Stimulated activated CD4-positive, alpha-beta T cell treated with anti-CD3 and anti-CD28 coated beads, Interleukin-4, amount 100 ng/mL, for 24 hours (primary cell): ENCODE data around the gene XPA.
"Not testable (repeated sequence)": the region's sequence is repeated elsewhere in the genome, so short reads cannot be mapped to it uniquely, and the experiment has no call there.

Experiments used
- DNase-seq: peaks from one replicate; pipeline ENCODE4 v3.0.0-alpha.2; 2020

Gene XPA

GRCh38 chr9:97703437-97704344 lies 6.6 kb upstream of the XPA start:
- peak; percentile 36 for DNase-seq

GRCh38 chr9:97699824-97700223 lies 2.7 kb upstream of the XPA start:
- DNase-seq: not testable (repeated sequence)

DNA sequence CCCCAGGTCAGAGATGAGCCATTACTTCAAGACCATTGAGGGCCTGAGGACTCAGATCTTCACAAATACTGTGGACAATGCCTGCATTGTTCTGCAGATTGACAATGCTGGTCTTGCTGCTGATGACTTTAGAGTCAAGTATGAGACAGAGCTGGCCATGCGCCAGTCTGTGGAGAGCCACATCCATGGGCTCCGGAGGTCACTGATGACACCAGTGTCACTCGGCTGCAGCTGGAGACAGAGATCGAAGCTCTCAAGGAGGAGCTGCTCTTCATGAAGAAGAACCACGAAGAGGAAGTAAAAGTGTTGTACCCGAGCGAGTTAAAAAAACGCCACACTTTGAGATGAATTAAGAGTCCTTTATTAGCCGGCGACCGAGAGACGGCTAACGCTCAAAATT lies 2.1 kb upstream of the XPA start:
- DNase-seq: not testable (repeated sequence)

GRCh38 chr9:97698865-97699264 lies 1.7 kb upstream of the XPA start:
- no peak for DNase-seq

- no peak for DNase-seq
Measured at GRCh38 chr9:97697837-97698236, 697 bp upstream of the XPA start.

GRCh38 chr9:97695995-97696802 lies 941 bp downstream of the XPA start:
- DNase-seq: peak; percentile 17

GRCh38 chr9:97695390-97695789 lies 1.8 kb downstream of the XPA start:
- DNase-seq: no peak

DNA sequence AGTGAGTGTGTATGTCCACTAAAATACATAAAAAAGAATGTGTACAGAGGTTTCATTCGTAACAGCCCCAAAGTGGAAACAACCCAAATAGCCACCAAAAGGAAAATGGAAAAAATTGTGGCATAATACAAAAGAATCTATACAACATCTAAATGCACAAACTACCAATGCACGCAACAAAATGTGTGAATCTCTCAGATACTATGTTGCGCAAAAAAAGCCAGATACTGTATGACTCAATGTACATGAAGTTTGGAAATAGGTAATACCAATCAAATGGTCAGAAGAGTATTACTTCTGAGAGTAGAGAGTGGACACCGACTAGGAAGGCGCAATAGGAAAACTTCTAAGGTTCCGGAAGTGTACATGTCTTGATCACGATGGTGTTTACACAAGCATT lies 2.4 kb downstream of the XPA start:
- no peak for DNase-seq

DNA sequence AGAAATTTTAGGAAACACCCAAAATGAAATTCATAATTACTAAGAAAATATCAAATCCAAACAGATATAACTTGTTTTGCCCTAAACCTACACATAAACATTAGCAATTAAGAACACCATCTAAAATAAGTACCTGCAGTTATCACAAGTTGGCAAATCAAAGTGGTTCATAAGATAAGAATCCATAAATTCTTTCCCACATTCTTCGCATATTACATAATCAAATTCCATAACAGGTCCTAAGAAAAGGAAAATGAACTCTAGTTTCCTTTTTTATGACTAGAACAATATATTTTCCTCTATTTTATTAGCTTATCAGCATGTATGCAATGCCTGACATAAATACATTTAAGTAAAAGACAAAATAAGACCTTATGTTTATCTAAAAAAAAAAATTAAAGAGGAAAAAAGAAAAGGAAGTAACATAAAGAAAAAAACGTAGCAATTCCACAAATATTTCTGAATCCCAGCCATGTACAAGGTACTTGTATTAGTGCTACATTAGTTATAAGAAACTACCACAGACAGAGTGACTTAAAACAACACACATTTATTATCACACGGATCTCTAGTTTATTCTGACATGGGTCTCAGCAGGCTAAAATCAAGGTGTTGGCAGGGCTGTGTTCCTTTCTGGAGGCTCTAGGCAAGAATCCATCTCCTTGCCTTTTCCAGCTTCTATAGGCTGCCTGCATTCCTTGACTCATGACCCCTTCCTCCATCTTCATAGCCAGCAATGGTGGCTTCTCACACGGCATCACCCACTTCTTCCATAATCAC lies 7.5 kb downstream of the XPA start:
- DNase-seq: no peak

DNA sequence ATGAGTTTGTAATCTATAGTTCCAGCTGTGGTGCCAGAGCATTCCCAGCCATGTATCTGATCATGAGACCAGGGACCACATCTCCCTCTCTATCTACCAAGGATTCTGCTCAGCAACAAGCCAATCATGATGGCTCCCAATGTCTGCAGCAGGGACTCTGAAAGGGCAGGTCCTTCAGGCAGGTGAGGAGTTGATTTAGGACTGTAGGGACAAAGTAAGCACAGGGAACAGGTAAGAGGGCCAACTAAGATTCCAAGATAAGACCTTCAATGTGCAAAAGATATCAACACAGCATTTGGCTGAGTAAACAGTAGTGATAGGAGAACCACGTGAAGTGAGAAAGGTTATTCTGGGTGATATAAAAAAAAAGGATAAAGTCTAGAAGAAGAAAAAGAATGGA lies 8.5 kb downstream of the XPA start:
- no peak for DNase-seq

- DNase-seq: no peak
Measured at GRCh38 chr9:97682242-97682641, 14.9 kb downstream of the XPA start.

- DNase-seq: no peak
Measured at GRCh38 chr9:97675655-97676054, 21.5 kb downstream of the XPA start.

GRCh38 chr9:97673922-97674321 lies 23.2 kb downstream of the XPA start:
- no peak for DNase-seq

DNA sequence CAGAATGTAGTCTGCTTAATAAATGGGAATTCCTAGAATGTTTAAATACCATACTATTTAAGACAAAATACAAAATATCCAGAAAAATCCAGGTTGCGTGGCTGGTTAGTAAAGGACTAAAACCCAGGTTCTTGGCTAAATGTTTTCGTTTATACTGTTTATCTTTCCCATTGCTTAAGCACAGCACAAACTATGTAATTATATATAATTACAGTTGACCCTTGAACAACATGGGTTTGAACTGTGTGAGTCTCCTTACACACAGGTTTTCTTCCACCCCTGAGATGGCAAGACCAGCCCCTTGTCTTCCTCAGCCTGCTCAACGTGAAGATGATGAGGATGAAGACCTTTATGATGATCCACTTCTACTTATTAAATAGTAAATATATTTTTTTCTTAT lies 24.7 kb downstream of the XPA start:
- no peak for DNase-seq

GRCh38 chr9:97670586-97670985 lies 26.6 kb downstream of the XPA start:
- DNase-seq: no peak

GRCh38 chr9:97668485-97668884 lies 28.7 kb downstream of the XPA start:
- DNase-seq: peak; percentile 7

DNA sequence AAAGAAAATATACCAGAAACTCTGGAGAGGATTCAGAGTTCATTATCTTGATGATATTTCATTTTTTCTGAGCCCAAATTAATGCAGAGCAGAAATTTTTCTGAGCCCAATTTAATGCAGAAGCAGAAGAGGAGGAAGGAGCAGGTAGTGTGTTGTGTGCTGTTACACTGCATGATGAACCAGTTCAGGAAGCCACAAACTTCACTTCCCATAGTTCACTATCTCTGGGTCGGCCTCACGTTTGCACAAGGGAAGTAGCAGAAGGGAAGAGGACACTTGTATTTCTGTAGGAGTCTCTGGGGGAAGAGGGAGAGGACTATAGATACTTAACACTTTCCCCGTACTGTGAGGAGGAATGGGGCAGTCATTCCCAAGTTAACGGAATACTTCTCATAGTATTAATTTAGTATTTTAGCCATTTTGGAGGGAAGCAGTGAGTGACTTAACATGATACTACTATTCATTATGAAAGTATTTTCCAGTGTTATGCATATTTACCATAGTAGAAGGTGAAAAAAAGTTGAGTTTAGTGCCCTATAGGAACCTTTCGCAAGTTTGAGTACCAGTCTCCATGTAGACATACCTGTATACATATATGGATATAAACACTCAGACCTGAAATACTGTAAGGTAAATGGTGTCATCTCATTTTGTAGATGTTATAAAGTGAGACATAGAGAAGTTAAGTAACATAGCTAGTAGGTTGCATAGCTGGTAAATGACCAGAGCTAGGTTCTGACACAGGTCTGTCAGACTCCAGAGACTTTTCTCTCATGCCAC lies 30.0 kb downstream of the XPA start:
- no peak for DNase-seq

DNA sequence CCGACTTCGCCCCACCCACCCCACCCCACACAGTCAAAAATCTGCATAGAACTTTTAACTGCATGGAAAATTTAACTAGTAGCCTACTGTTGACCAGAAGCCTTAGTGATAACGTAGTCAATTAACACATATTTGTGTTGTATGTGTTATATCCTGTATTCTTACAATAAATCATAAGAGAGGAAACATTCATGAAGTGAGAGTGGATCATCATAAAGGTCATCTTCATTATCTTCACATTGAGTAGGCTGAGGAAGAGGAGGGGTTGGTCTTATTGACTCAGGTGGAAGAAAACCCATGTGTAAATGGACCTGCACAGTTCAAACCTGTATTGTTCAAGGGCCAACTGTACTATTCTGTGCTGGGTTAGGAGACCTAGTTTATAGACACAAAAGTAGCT lies 31.4 kb downstream of the XPA start:
- no peak for DNase-seq

DNA sequence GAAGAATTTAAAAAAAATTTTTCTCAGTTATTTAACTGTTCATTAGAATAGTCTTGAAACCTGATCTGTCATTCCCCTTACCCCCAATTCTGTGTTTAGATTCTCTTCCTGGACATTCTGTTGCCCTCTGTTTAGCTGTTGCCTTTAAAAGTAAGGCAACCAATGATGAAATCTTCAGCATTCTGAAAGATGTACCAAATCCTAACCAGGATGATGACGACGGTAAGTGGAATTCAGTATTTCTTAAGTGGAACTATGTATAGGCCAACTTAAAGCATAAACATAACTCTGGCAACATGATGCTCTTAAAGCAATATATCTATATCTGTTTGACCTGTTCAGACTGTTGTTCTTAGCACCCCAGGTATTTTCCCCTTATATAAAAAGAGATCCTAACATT lies 36.3 kb downstream of the XPA start:
- DNase-seq: no peak

DNA sequence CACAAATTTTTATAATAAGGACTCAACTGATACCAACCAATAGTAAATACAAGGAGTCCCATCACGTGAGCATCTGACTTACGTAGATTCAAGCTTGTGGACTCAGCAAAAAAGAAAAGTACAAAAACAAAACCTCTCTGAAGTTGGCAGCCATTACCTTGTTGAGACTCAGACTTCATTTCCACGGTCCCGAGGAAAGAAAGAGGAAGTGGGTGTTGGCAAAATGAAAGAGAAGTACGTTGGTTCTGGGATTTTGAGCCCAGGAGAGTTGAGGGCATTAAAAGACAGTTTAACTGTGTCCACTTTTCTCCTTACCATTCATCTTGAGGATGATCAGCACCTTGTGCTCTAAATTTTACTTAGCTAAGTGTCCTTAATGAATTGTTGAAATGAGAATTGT lies 36.8 kb downstream of the XPA start:
- DNase-seq: no peak

- DNase-seq: no peak
Measured at GRCh38 chr9:97659771-97660170, 37.4 kb downstream of the XPA start.

- DNase-seq: no peak
Measured at GRCh38 chr9:97658707-97659106, 38.4 kb downstream of the XPA start.

GRCh38 chr9:97651646-97652045 lies 45.5 kb downstream of the XPA start:
- DNase-seq: no peak
